T47D (cell line): ENCODE data around the gene HNF4A.
"Not testable (repeated sequence)": the region's sequence is repeated elsewhere in the genome, so short reads cannot be mapped to it uniquely, and the experiment has no call there.

Source experiments
- DNase-seq, 2 experiments: peaks; one replicate each; pipeline versions ENCODE4 v3.0.0 to v3.0.0-alpha.2; 2011 to 2012; ENCODE audit warnings: low read depth in 1 of 2, low spot score in 1 of 2
- JUND ChIP-seq: IDR thresholded peaks from 2 replicates; pipeline ENCODE4 v1.6.1; 2012; ENCODE audit warnings: low read depth
- in situ Hi-C: cut with HindIII; loops from 2 replicates; pipeline ENCODE4 v1.10.0; 2016; ENCODE audit warnings: low sequenced_read_pairs, low pct_unique_long_range_greater_than_20kb

HNF4A gene

DNA sequence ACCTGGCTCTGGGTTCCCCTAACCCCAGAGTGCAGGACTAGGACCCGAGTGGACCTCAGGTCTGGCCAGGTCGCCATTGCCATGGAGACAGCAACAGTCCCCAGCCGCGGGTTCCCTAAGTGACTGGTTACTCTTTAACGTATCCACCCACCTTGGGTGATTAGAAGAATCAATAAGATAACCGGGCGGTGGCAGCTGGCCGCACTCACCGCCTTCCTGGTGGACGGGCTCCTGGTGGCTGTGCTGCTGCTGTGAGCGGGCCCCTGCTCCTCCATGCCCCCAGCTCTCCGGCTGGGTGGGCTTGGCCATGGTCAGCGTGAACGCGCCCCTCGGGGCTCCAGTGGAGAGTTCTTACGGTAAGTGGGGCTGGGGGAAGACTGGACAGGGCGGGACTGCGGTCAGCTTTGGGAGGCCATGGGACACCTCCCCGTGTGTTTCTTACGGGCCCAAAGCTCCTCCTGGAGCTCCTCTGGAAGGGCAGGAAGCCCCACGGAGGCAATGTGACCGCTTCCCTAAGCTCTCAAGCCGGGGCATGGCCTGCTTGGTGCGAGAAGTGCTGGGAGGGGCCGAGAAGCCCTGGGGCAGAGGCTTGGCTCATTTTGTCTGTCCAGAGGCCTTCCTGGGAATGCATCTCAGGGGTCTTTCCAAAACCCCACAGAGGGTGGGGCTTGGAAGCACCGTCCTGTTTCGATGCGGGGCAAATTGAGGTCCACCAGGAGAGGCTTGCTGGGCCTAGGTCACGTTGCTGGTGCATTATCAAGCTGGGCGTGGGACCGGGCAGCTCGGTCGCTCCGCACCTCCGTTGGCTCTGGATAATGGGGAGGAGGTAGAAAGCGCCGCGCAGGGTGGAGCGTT, at the start of gene HNF4A:
Gene HNF4A (plus strand): TSS at position 202 of the 855 bp plus-strand sequence. CDS start 106 bp downstream, at position 308.
- no peak for DNase-seq
- no peak for TF ChIP-seq JUND
- in situ Hi-C loops = no loop called here

DNA sequence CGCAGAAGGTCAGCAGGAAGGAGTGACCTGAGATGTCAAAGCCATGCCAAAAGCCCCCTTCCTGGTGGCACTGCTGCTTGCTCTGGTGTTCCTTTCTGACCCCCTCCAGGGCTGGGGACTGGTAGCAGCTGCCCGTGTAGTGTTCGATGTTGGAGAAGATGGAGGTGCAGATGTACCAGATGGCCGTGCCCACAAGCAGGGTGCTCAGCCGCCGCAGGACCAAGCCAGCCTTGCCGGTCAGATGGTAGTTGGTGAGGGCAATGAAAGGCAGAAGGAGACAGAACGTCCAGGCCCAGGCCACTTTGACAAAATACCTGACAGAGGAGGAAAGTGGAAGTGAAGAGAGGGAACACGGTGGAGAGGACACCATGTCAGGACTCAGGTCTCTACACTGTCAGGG, 48.6 kb upstream of the HNF4A start:
- in situ Hi-C loops = no loop called here
- DNase-seq = no peak
- TF ChIP-seq JUND = no peak

DNA sequence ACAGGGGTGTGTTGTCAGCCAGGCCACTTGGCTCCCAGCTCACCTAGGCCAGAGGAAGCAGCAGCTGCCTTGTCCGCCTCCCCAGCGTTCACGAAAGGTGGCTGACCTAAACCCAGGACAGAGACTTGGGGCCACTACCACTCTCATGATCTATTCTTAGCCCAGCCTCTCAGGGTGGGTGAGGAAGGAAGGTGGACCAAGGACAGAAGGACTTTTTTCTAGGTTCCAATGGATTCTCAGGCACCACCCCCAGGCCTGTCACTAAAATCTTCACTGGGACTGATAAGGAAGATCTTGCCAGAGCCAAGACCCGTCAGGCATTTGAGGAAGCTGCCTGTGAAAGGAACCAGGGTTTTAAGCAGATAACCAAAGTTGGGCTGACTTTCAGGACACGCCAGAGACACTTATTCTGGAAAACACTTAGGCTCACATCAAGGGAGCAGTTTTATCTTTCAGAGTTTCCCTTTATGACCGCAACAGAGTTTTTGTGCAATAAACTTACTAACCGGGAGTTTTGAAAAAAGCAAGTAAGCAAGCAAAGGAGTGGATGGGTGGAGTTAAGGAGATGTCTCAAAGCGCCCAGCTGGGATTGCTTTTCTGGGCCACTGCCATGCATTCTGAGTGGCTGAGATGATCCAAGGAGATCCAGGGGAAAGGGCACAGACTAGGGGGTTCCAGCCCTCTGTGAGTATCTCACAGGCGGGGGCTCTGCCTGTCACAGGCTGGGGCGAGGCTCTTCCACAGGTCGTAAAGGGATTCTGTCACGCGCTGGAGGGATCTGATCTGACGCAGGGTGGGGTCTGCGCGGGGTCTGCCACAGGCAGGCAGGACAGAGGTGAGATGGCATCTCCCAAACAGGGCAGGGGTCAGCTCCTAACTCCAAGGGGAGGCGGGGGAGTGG, 45.5 kb upstream of the HNF4A start:
- DNase-seq = no peak
- TF ChIP-seq JUND = no peak
- in situ Hi-C loops = no loop called here

DNA sequence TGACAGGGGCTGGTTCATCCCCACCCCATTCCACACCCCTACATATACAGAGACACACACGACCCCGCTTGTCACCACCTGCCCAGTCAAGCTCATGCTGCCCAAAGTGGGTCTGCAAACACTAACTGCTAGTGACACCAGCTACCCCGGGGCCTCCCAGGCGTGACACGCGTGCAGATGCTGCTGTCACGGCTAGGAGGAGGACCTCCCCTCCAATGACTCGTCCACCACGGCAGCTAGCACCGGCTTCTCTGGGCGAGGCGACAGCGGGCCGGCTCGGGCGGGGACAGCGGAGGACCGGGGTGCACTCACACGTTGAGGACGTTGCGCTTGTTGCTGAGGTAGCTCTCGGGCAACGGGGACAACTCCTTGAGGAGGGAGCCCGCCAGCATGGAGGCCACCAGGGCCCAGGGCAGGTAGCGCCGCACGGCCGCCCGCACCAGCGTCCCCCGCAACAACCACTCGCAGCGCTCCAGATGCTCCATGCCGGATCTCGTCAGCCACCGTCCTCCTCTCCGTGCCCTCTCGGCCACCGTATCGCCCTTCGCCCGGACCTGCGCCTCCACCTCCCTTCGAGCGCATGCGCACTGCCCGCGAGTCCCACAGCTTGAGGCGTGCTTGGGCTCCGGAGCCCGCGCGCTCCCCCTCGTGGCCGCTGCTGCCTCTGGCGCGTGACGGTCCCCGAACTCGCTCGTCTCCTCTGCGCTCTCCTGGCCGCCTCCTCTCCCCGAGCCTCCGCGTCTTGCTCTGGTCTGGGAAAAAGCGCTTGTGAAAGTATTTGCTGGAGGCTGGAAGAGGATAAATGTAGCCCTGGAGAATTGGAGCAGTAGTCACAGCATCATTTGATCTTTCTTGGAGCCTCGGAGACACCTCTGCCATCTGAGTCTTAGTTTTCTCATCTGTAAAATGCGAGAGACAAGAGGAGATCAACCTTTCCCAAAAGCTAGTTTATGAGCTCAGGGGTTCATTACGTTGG, 44.5 kb upstream of the HNF4A start, which contains the start of gene FITM2:
Gene FITM2 (minus strand): TSS at position 539 of the 976 bp plus-strand sequence. CDS start 54 bp downstream, at position 485.
- in situ Hi-C loops = no loop called here
- peak; percentile 98 to 99 for DNase-seq
- no peak for TF ChIP-seq JUND

DNA sequence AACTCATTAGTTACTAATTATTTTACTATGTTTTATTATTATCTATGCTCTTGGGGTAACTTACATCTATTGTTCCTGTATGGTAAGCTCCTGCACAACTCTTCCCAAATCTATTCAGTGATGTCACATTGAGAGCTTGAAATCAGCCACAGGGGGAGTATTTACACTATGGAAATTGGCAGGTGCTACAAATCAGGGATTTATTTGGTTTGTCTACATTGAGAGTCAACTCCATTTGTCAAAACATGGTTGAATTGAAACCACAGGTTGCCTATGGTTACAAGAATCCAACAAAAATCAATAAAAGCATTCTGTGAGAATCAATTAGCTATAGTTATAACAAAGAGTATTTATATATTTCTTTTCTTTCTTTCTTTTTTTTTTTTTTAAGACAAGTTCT, 40.6 kb upstream of the HNF4A start:
- no peak for DNase-seq
- in situ Hi-C loops = no loop called here
- no peak for TF ChIP-seq JUND

DNA sequence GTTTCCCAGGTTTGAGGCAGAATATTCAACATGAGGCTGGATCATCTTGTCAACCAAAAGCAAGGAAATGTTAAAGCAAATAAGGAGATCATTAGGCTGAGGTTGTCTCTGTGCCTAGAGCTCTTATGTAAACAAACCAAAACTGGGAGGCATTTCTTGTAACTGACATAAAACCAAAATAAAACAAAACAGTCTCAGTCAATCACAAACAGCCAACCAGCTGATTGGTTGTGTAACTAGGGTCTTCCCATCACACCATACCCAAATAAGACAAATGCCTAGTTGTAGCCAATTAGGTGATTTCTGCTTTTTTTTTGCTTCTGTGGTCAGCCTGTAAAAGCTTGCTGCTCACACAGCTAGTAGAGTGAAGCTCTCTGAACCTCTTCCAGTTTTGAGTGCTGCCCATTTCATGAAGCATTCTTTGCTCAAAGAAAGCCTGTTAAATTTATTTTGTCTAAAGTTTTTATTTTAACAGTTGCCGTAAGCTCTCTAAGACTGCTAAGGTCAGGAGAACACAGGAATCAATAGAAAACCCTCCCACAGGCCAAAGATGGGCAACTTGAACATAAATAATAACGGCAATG, 35.6 kb upstream of the HNF4A start:
- peak in 1 of 2 experiments; percentile 24 for DNase-seq
- in situ Hi-C loops = no loop called here
- no peak for TF ChIP-seq JUND

DNA sequence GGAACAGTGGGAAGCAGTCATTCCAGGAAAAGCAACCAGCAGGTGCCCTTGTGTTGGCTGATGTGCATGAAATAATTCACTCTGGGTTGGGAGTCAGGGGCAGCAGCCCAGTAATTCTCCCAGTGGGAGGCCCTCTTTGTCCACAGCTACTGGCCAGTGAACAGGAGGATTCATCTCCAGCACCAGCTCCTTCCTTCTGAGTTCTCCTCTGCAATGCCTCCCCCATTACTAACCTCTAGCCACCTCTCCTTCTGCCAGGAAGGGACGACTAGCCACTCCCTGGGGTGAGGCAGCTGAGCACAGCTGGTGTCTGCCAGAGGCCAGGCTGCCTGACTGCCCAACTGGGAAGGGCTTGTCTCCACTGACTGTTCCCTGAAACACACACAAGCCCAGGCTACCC, 31.2 kb upstream of the HNF4A start:
- no peak for DNase-seq
- TF ChIP-seq JUND = no peak
- in situ Hi-C loops = no loop called here

DNA sequence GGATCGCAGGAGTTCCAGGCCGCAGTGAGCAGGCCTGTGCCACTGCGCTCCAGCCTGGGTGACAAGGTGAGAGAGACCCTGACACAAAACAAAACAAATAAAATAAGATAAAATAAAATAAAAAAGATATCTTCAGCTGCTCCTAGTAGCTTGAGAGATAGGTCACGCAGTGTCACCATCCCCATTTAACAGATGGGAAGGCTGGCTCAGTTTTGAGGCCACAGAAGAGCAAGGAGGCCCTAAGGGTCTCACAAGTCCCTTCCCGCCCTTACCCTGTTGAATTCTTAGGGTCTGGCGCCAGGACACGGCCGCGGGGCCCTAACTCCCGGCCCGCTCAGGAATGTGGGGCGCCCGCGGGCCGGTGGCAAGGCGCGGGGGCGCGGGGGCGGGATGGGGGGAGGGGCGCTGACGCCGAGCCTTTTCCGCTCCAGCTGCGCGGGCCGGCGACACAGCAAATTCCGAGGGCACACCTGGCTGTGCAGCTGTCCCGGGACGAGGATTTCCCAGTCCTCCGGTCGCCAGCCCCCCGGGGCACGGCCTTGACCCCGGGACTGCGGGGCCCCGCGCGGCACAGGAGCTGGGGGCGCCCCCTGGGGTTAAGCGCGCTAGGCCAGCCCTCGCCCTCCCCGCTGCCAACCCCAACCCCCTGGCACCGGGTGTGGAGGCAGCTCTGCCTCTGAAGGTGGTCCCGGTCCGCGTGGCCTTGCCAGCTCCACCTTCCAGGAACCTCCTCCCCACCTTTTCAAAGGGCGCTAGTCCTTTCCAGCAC, 28.9 kb upstream of the HNF4A start:
- in situ Hi-C loops = no loop called here
- TF ChIP-seq JUND = no peak
- DNase-seq = no peak

DNA sequence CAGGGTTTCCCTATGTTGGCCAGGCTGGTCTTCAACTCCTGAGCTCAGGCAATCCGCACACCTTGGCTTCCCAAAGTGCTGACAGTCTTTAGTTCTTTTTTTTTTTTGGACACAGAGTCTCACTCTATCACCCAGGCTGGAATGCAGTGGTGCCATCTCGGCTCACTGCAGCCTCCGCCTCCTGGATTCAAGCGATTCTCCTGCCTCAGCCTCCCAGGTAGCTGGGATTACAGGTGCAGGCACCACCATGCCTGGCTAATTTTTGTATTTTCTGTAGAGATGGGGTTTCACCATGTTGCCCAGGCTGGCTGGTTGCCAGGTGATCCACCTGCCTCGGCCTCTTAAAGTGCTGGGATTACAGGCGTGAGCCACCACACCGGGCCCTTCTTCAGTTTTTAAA, 27.8 kb upstream of the HNF4A start:
- in situ Hi-C loops, DNase-seq: not testable (repeated sequence)

DNA sequence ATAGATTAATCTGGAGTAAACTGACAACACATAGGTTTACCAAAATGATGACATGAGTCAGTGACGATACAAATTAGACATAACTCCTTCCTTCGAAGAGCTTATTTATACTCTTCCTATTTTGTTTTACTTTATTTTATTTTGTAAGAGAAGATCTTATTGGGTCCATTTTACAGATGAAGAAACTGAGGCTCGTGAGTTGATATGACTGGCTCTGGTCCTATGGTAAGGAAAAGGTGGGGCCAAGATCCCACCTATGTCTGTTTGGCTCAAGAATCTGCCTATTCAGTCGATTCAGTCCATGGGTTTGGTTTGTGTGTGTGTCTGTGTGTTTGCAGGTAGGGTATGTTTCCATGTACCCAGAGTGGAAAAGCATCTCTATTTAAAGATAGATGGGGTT, 27.1 kb upstream of the HNF4A start:
- in situ Hi-C loops = no loop called here
- no peak for DNase-seq
- TF ChIP-seq JUND = no peak

DNA sequence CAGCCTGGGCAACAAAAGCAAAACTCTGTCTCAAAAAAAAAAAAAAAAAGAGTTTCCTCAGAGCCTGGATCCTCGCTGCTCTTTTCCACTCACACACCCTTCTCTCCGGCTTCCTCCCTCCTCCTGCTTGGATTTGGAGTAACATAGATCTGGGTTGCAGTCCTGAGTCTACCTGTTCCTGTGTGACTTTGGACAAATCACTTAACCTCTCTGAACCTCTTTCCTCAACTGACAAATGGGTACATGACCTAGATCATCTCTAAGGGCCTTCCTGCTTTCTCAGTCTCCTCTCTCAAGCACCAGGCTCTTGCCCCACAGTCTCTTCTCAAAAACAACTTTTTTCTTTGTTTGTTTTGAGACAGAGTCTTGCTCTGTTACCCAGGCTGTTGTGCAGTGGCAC, 24.3 kb upstream of the HNF4A start:
- in situ Hi-C loops = no loop called here

More for the DNA sequence above, 24.3 kb upstream of the HNF4A start:
- no peak for DNase-seq
- no peak for TF ChIP-seq JUND
